ENCODE measurements around the gene TDRKH. TPM values are rescaled to one million over a fixed set of nuclear protein-coding genes. Genes with fewer than 3 reads are reported as not detected.

TDRKH gene
- total and polyA plus RNA-seq, 4 donors: 1.5 to 6.7 (median 3.8) TPM

GRCh38 chr1:151802372-151802771 lies 12.1 kb upstream of the TDRKH start:
- Histone ChIP-seq H3K4me3 (ENCODE audit: low read depth in 1 of 3, low read length in 3 of 3) (no peak overlapping the region), H3K36me3 (ENCODE audit: control insufficient read depth in 4 of 4, insufficient read depth in 3 of 4, low read depth in 1 of 4, low read length in 3 of 4) (peaks cover 0 to 7% (median 4%) of the 10 kb centered on the region in 4 donors), H3K9ac (ENCODE audit: low read depth in 1 of 2, low read length in 2 of 2) (no peak overlapping the region), H3K9me3 (ENCODE audit: control insufficient read depth in 4 of 4, low read length in 3 of 4) (no peaks in the 10 kb centered on the region), H3K27ac (ENCODE audit: low read depth in 1 of 2, low read length in 2 of 2) (no peak overlapping the region), H3K27me3 (ENCODE audit: control insufficient read depth in 4 of 4, insufficient read depth in 4 of 4, low read length in 3 of 4) (no peaks in the 10 kb centered on the region), H3K4me1 (ENCODE audit: control insufficient read depth in 4 of 4, insufficient read depth in 4 of 4, low read length in 3 of 4) (no peaks in the 10 kb centered on the region)
- DNase-seq (ENCODE audit: low spot score): no peak
- TF ChIP-seq ZBTB33 (IDR thresholded peaks at IDR 0.05) (no peak), RAD21 (IDR thresholded peaks at IDR 0.05) (no peak), EGR1 (IDR thresholded peaks at IDR 0.05; ENCODE audit: low read depth in 2 of 2) (no peak), CTCF (IDR thresholded peaks at IDR 0.05; ENCODE audit: low read depth, low read length, missing input control) (no peak), FOXA2 (IDR thresholded peaks at IDR 0.05) (no peak), TAF1 (conservative IDR thresholded peaks at IDR 0.05) (no peak), HNF4A (conservative IDR thresholded peaks at IDR 0.05) (no peak), FOXA1 (IDR thresholded peaks at IDR 0.05) (no peak), JUND (IDR thresholded peaks at IDR 0.05) (no peak)
- WGBS: 96% methylated on average over 5 of the region's 5 CpGs

GRCh38 chr1:151801846-151802245 lies 11.5 kb upstream of the TDRKH start:
- TF ChIP-seq YY1 (IDR thresholded peaks at IDR 0.05) (no peak), EGR1 (IDR thresholded peaks at IDR 0.05; ENCODE audit: low read depth in 2 of 2) (no peak), JUND (IDR thresholded peaks at IDR 0.05) (no peak), SP1 (IDR thresholded peaks at IDR 0.05) (no peak), FOXA1 (IDR thresholded peaks at IDR 0.05) (no peak), GABPA (IDR thresholded peaks at IDR 0.05 in 1 of 2, conservative IDR thresholded peaks at IDR 0.05 in 1 of 2) (no peak), ZBTB33 (IDR thresholded peaks at IDR 0.05) (no peak), CTCF (IDR thresholded peaks at IDR 0.05; ENCODE audit: low read depth, low read length, missing input control) (no peak), RAD21 (IDR thresholded peaks at IDR 0.05) (no peak), FOXA2 (IDR thresholded peaks at IDR 0.05) (no peak), REST (IDR thresholded peaks at IDR 0.05) (no peak), NR2F2 (IDR thresholded peaks at IDR 0.05) (no peak), RXRA (IDR thresholded peaks at IDR 0.05) (no peak), TAF1 (conservative IDR thresholded peaks at IDR 0.05) (no peak), HNF4A (conservative IDR thresholded peaks at IDR 0.05) (no peak), HNF4G (IDR thresholded peaks at IDR 0.05) (no peak)
- WGBS: 95% methylated on average over 7 of the region's 7 CpGs
- H3K27me3 ChIP-seq (ENCODE audit: control insufficient read depth in 4 of 4, insufficient read depth in 4 of 4, low read length in 3 of 4): no peaks in the 10 kb centered on the region

More at GRCh38 chr1:151801846-151802245, 11.5 kb upstream of the TDRKH start:
- H3K9ac ChIP-seq (ENCODE audit: low read depth in 1 of 2, low read length in 2 of 2): no peak overlapping the region
- DNase-seq (ENCODE audit: low spot score): no peak
- no peaks in the 10 kb centered on the region for H3K4me1 ChIP-seq (ENCODE audit: control insufficient read depth in 4 of 4, insufficient read depth in 4 of 4, low read length in 3 of 4)
- H3K9me3 ChIP-seq (ENCODE audit: control insufficient read depth in 4 of 4, low read length in 3 of 4): no peaks in the 10 kb centered on the region
- H3K27ac ChIP-seq (ENCODE audit: low read depth in 1 of 2, low read length in 2 of 2): no peak overlapping the region
- H3K4me3 ChIP-seq (ENCODE audit: low read depth in 1 of 3, low read length in 3 of 3): no peak overlapping the region
- H3K36me3 ChIP-seq (ENCODE audit: control insufficient read depth in 4 of 4, insufficient read depth in 3 of 4, low read depth in 1 of 4, low read length in 3 of 4): peaks cover 0 to 3% (median under 1%) of the 10 kb centered on the region in 4 donors
